ENCODE results near the gene H1-8.

The H1-8 gene

DNA sequence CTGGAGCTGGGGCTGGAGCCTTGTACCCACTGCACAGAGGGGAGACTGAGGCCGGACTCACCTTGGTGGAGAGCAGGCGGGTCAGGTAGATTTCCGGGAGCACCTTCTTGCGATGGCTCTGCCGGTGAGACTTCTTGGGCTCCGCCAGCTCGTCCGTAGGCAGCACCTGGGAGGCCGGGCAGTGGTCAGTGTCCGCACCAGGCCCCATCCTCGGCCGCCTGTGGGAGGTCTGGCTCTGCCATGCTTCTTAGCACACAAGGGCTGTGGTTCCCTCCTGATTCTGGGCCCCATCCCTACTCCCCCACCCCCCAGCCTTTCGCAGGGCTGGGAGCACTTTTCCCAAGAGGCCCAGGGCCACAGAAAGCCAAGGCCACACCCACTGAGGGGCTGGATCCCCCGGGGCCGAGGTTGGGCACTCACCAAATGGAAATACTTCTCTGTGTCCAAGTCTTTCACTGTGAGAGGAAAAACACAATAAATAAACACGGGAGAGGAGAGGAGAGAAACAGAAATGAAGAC, 17.4 kb downstream of the H1-8 start:
- Histone ChIP-seq H4K20me1 (ENCODE audit: low read depth, low read length) (no peaks in the 10 kb centered on the region), H2AFZ (ENCODE audit: low read depth, low read length, severe bottlenecking) (no peak overlapping the region), H3K9ac (ENCODE audit: low read length) (no peak overlapping the region), H3K79me2 (ENCODE audit: insufficient read depth, low read length) (no peaks in the 10 kb centered on the region), H3K9me3 (ENCODE audit: insufficient read depth, low read length) (no peaks in the 10 kb centered on the region), H3K27ac (ENCODE audit: low read depth, low read length) (no peak overlapping the region), H3F3A (ENCODE audit: insufficient read depth) (no peaks in the 10 kb centered on the region), H3K36me3 (ENCODE audit: low read length) (no peaks in the 10 kb centered on the region), H3K4me3 (ENCODE audit: insufficient read depth, low read length, poor library complexity, severe bottlenecking) (no peak overlapping the region), H3K27me3 (ENCODE audit: low read length) (no peaks in the 10 kb centered on the region), H3K9me2 (replicated peaks; ENCODE audit: insufficient read depth, low read length) (no peaks in the 10 kb centered on the region), H3K4me2 (ENCODE audit: low read depth, low read length, poor library complexity, severe bottlenecking) (no peak overlapping the region)
- no peak for TF ChIP-seq EZH2phosphoT487 (conservative IDR thresholded peaks at IDR 0.05; ENCODE audit: low read length)
- TF ChIP-seq, protein P1, sequence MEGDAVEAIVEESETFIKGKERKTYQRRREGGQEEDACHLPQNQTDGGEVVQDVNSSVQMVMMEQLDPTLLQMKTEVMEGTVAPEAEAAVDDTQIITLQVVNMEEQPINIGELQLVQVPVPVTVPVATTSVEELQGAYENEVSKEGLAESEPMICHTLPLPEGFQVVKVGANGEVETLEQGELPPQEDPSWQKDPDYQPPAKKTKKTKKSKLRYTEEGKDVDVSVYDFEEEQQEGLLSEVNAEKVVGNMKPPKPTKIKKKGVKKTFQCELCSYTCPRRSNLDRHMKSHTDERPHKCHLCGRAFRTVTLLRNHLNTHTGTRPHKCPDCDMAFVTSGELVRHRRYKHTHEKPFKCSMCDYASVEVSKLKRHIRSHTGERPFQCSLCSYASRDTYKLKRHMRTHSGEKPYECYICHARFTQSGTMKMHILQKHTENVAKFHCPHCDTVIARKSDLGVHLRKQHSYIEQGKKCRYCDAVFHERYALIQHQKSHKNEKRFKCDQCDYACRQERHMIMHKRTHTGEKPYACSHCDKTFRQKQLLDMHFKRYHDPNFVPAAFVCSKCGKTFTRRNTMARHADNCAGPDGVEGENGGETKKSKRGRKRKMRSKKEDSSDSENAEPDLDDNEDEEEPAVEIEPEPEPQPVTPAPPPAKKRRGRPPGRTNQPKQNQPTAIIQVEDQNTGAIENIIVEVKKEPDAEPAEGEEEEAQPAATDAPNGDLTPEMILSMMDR (IDR thresholded peaks at IDR 0.05; ENCODE audit: insufficient read depth, low read length, poor library complexity, severe bottlenecking), result no peak

DNA sequence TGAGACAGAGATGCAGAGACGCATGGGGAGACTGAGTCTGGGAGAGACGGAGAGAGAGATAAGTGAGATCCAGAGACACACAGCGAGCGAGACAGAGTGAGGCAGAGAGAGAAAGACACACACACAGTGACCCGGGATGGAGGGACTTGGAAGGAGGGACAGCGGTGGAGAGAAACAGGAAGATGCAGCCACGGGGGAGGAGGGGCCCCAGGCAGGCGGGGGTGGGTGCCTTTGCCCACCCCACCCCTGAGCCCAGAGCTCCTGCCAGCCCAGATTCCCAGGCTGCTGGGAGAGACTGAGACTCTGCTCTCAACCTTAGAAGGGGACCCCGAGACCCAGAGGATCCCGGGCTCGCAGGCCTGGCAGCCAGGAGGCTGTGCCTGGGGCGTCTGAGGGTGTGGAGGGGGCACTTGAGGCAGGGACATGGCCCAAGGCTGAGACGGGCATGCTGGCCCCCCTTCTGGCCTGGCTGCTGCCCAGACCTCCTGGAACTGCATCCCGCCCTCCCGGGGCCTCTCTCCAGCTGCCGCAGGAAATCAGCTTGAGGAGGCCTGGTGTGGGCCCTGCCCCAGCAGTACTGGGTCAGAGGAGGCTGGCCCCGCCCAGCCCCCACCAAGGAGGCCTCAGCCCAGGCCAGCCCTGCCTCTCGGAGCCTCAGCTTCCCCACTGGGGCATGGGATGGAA, 18.1 kb downstream of the H1-8 start:
- no peak overlapping the region for H2AFZ ChIP-seq (ENCODE audit: low read depth, low read length, severe bottlenecking)
- H3K27ac ChIP-seq (ENCODE audit: low read depth, low read length), result no peak overlapping the region
- H4K20me1 ChIP-seq (ENCODE audit: low read depth, low read length), result no peaks in the 10 kb centered on the region
- H3K27me3 ChIP-seq (ENCODE audit: low read length), result no peaks in the 10 kb centered on the region
- no peaks in the 10 kb centered on the region for H3K36me3 ChIP-seq (ENCODE audit: low read length)
- no peaks in the 10 kb centered on the region for H3K9me3 ChIP-seq (ENCODE audit: insufficient read depth, low read length)
- no peak for TF ChIP-seq EZH2phosphoT487 (conservative IDR thresholded peaks at IDR 0.05; ENCODE audit: low read length)
- TF ChIP-seq, protein P1 (IDR thresholded peaks at IDR 0.05; ENCODE audit: insufficient read depth, low read length, poor library complexity, severe bottlenecking), result no peak
- H3F3A ChIP-seq (ENCODE audit: insufficient read depth), result no peaks in the 10 kb centered on the region
- H3K4me3 ChIP-seq (ENCODE audit: insufficient read depth, low read length, poor library complexity, severe bottlenecking), result no peak overlapping the region
- H3K9me2 ChIP-seq (replicated peaks; ENCODE audit: insufficient read depth, low read length), result no peaks in the 10 kb centered on the region
- no peaks in the 10 kb centered on the region for H3K79me2 ChIP-seq (ENCODE audit: insufficient read depth, low read length)
- no peak overlapping the region for H3K9ac ChIP-seq (ENCODE audit: low read length)
- H3K4me2 ChIP-seq (ENCODE audit: low read depth, low read length, poor library complexity, severe bottlenecking), result no peak overlapping the region

DNA sequence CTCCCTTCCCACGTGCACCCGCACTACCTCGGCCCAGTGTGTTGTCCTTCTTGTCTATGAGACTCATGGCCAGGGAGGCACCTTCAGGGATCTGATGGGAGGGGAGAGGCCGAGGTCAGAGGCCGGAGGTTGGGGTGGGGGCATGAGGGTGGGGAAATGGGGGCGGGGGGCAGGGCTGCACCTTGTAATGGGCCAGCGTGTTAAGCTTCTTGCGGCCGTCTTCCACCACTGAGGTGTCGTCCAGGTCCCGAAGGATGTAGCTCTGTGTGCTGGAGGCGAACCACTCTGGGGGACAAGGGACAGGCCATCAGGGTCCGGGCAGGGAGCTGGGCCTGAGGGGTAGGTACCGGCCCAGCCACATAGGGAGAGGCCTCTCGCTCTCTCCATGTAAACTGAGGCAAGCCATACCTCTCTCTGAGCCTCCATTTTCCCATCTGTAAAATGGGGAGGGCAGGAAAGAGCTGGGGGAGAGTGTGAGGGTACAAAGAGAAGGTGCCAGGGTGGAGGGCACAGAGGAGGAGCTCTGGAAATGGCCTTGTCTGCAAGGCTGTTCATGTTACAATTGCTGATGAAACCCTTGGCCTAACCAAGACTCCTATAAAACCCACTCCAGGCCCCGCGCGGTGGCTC, 18.8 kb downstream of the H1-8 start:
- H3K27ac ChIP-seq (ENCODE audit: low read depth, low read length), result no peak overlapping the region
- H3K4me3 ChIP-seq (ENCODE audit: insufficient read depth, low read length, poor library complexity, severe bottlenecking), result no peak overlapping the region
- no peaks in the 10 kb centered on the region for H3K27me3 ChIP-seq (ENCODE audit: low read length)
- H3K9ac ChIP-seq (ENCODE audit: low read length), result no peak overlapping the region
- no peaks in the 10 kb centered on the region for H3K9me2 ChIP-seq (replicated peaks; ENCODE audit: insufficient read depth, low read length)
- H3K36me3 ChIP-seq (ENCODE audit: low read length), result no peaks in the 10 kb centered on the region
- no peaks in the 10 kb centered on the region for H3K9me3 ChIP-seq (ENCODE audit: insufficient read depth, low read length)
- H3K79me2 ChIP-seq (ENCODE audit: insufficient read depth, low read length), result no peaks in the 10 kb centered on the region
- no peaks in the 10 kb centered on the region for H4K20me1 ChIP-seq (ENCODE audit: low read depth, low read length)
- H2AFZ ChIP-seq (ENCODE audit: low read depth, low read length, severe bottlenecking), result no peak overlapping the region
- TF ChIP-seq, protein P1 (IDR thresholded peaks at IDR 0.05; ENCODE audit: insufficient read depth, low read length, poor library complexity, severe bottlenecking), result no peak
- TF ChIP-seq EZH2phosphoT487 (conservative IDR thresholded peaks at IDR 0.05; ENCODE audit: low read length), result no peak
- H3F3A ChIP-seq (ENCODE audit: insufficient read depth), result no peaks in the 10 kb centered on the region
- no peak overlapping the region for H3K4me2 ChIP-seq (ENCODE audit: low read depth, low read length, poor library complexity, severe bottlenecking)

All from SU-DHL-6 (cell line).